Measurements from ENCODE around the gene APOD. TPM values are rescaled to one million over a fixed set of nuclear protein-coding genes. Genes with fewer than 3 reads are reported as not detected.
A peak's percentile ranks its signal among the peaks of the same experiment; 100 is the strongest.

Gene APOD
- total and polyA plus RNA-seq, 10 donors: 1.9 to 50.5 (median 4.4) TPM

- Histone ChIP-seq H3K36me3 (no peaks in the 10 kb centered on the region), H3K27me3 (replicated peaks in 1 of 7) (no peaks in the 10 kb centered on the region), H3K4me1 (peaks cover 11 to 59% (median 42%) of the 10 kb centered on the region in 6 donors), H3K9me3 (no peaks in the 10 kb centered on the region), H3K4me3 (no peak overlapping the region), H3K27ac (peak overlapping the region; percentile 58 to 91 (median 82))
- 68 to 82% (median 74%) methylated on average over 7 of the region's 7 CpGs for WGBS, 5 donors
- DNase-seq: peak; percentile 75
- intact Hi-C loops (cut with DNase I; ENCODE audit: low total_unique reads): loop anchor here (10.0 kb wide), 1 partner anchor 363 kb away; no protein-coding TSS in a partner anchor
- no peak for TF ChIP-seq POLR2A (IDR thresholded peaks at IDR 0.05)
- no peak for TF ChIP-seq CTCF (IDR thresholded peaks at IDR 0.05 in 8 of 11, conservative IDR thresholded peaks at IDR 0.05 in 3 of 11)
Measured at GRCh38 chr3:195551381-195551978, 32.3 kb downstream of the APOD start.

- no peak for DNase-seq
- intact Hi-C loops (cut with DNase I; ENCODE audit: low total_unique reads): loop anchor here (10.0 kb wide), 1 partner anchor 364 kb away; no protein-coding TSS in a partner anchor
- Histone ChIP-seq H3K36me3 (no peaks in the 10 kb centered on the region), H3K27me3 (replicated peaks in 1 of 7) (no peaks in the 10 kb centered on the region), H3K4me1 (peaks cover 11 to 65% (median 49%) of the 10 kb centered on the region in 6 donors), H3K4me3 (peak overlapping the region in 1 of 8 donors; percentile 53), H3K9me3 (no peaks in the 10 kb centered on the region), H3K27ac (peak overlapping the region; percentile 58 to 91 (median 82))
- WGBS, 5 donors: 46 to 65% (median 59%) methylated on average over 4 of the region's 4 CpGs
- no peak for TF ChIP-seq POLR2AphosphoS5 (IDR thresholded peaks at IDR 0.05)
- no peak for TF ChIP-seq CTCF (IDR thresholded peaks at IDR 0.05 in 8 of 11, conservative IDR thresholded peaks at IDR 0.05 in 3 of 11)
- no peak for TF ChIP-seq POLR2A (IDR thresholded peaks at IDR 0.05)
Measured at GRCh38 chr3:195550723-195551122, 33.0 kb downstream of the APOD start.

GRCh38 chr3:195549931-195550519 lies 33.7 kb downstream of the APOD start:
- 17 to 32% (median 25%) methylated on average over 9 of the region's 9 CpGs for WGBS, 5 donors
- Histone ChIP-seq H3K27me3 (replicated peaks in 1 of 7) (no peaks in the 10 kb centered on the region), H3K27ac (peak overlapping the region; percentile 44 to 91 (median 82)), H3K9me3 (no peaks in the 10 kb centered on the region), H3K36me3 (no peaks in the 10 kb centered on the region), H3K4me3 (peak overlapping the region in 2 of 8 donors; percentile 6 to 53), H3K4me1 (peaks cover 11 to 72% (median 56%) of the 10 kb centered on the region in 6 donors)
- peak; percentile 93 for DNase-seq
- TF ChIP-seq POLR2AphosphoS5 (IDR thresholded peaks at IDR 0.05) (peak in 2 of 3 donors; percentile 48 to 72), POLR2A (IDR thresholded peaks at IDR 0.05) (no peak)
- intact Hi-C loops (cut with DNase I; ENCODE audit: low total_unique reads): loop anchor here (10.0 kb wide), 1 partner anchor 365 kb away; no protein-coding TSS in a partner anchor

- TF ChIP-seq CTCF (IDR thresholded peaks at IDR 0.05 in 8 of 11, conservative IDR thresholded peaks at IDR 0.05 in 3 of 11) (no peak), POLR2A (IDR thresholded peaks at IDR 0.05) (no peak), POLR2AphosphoS5 (IDR thresholded peaks at IDR 0.05) (no peak)
- Histone ChIP-seq H3K36me3 (no peaks in the 10 kb centered on the region), H3K27ac (peak overlapping the region in 7 of 8 donors; percentile 16 to 91 (median 82)), H3K9me3 (no peaks in the 10 kb centered on the region), H3K4me1 (peaks cover 19 to 82% (median 67%) of the 10 kb centered on the region in 6 donors), H3K27me3 (replicated peaks in 1 of 7) (no peaks in the 10 kb centered on the region), H3K4me3 (no peak overlapping the region)
- intact Hi-C loops (cut with DNase I; ENCODE audit: low total_unique reads): no loop called here
- 40 to 51% (median 47%) methylated on average over 2 of the region's 2 CpGs for WGBS, 5 donors
- no peak for DNase-seq
Measured at GRCh38 chr3:195548987-195549386, 34.8 kb downstream of the APOD start.
